HCT116 (cell line): Measurements from ENCODE around the gene SLC38A3.

ENCODE experiments used
- CTCF ChIP-seq, 3 experiments: fragments of 200-600 bp in 1 of 3; sonication (generic) in 1 of 3; IDR thresholded peaks in 2 of 3; conservative IDR thresholded peaks in 1 of 3; 2 replicates each; pipeline ENCODE4 v1.5.1; 2012 to 2017; ENCODE audit warnings: low read depth in 2 of 3, low read length in 2 of 3, antibody characterized with exemption in 1 of 3, borderline replicate concordance in 1 of 3, control low read depth in 1 of 3, mild to moderate bottlenecking in 1 of 3, mixed read lengths in 1 of 3, mixed run types in 1 of 3, moderate library complexity in 1 of 3; ENCODE audit not compliant: insufficient read depth in 1 of 3
- EZH2 ChIP-seq: fragments of 200-600 bp; sonication (generic); IDR thresholded peaks from 2 replicates; pipeline ENCODE4 v1.6.1; 2017; ENCODE audit warnings: antibody characterized with exemption, mixed run types
- MAX ChIP-seq: IDR thresholded peaks from 2 replicates; pipeline ENCODE4 v1.6.1; 2012
- POLR2AphosphoS5 ChIP-seq: IDR thresholded peaks from 2 replicates; pipeline ENCODE4 v1.6.1; 2011; ENCODE audit warnings: mild to moderate bottlenecking, low read depth, low read length, moderate library complexity
- RAD21 ChIP-seq: IDR thresholded peaks from 2 replicates; pipeline ENCODE4 v1.6.1; 2012; ENCODE audit warnings: low read depth, mild to moderate bottlenecking

- no peak for TF ChIP-seq EZH2
- no peak for TF ChIP-seq CTCF (IDR thresholded peaks at IDR 0.05 in 2 of 3, conservative IDR thresholded peaks at IDR 0.05 in 1 of 3; ENCODE audit: borderline replicate concordance in 1 of 3, insufficient read depth in 1 of 3, low read depth in 2 of 3, low read length in 2 of 3)
- no peak for TF ChIP-seq MAX
- no peak for TF ChIP-seq RAD21
- TF ChIP-seq POLR2AphosphoS5, result no peak
Observed at GRCh38 chr3:50196253-50196801, 8.7 kb upstream of the SLC38A3 start.
